Hippocampal formation (tissue), 2 donors: ENCODE results near the gene LRATD1.
"Not testable (repeated sequence)": the region's sequence is repeated elsewhere in the genome, so short reads cannot be mapped to it uniquely, and the experiment has no call there.

Source experiments
- DNase-seq, 2 donors: peaks; one replicate each; lab custom pipeline; 2025; lab: John Stamatoyannopoulos, UW

The LRATD1 gene

GRCh38 chr2:14632133-14632936, at the start of gene LRATD1:
TSS of gene LRATD1 (plus strand) at chr2:14632717. CDS start at chr2:14633980, 1,263 bp downstream.
- DNase-seq, result peak; percentile 59 to 70

GRCh38 chr2:14583059-14583458, 49.5 kb upstream of the LRATD1 start:
- no peak for DNase-seq

- no peak for DNase-seq
Observed at GRCh38 chr2:14583802-14584201, 48.7 kb upstream of the LRATD1 start.

- DNase-seq, result no peak
Observed at GRCh38 chr2:14587119-14587518, 45.4 kb upstream of the LRATD1 start.

- no peak for DNase-seq
Observed at GRCh38 chr2:14601156-14601770, 31.3 kb upstream of the LRATD1 start.

GRCh38 chr2:14602309-14602708, 30.2 kb upstream of the LRATD1 start:
- no peak for DNase-seq

- DNase-seq, result no peak
Observed at GRCh38 chr2:14603676-14604075, 28.8 kb upstream of the LRATD1 start.

- no peak for DNase-seq
Observed at GRCh38 chr2:14608245-14608644, 24.3 kb upstream of the LRATD1 start.

GRCh38 chr2:14614017-14614416, 18.5 kb upstream of the LRATD1 start:
- no peak for DNase-seq

GRCh38 chr2:14615121-14615520, 17.4 kb upstream of the LRATD1 start:
- DNase-seq, result no peak

GRCh38 chr2:14615760-14616159, 16.8 kb upstream of the LRATD1 start:
- DNase-seq, result no peak

- no peak for DNase-seq
Observed at GRCh38 chr2:14616342-14616741, 16.2 kb upstream of the LRATD1 start.

- DNase-seq, result no peak
Observed at GRCh38 chr2:14616950-14617349, 15.6 kb upstream of the LRATD1 start.

- no peak for DNase-seq
Observed at GRCh38 chr2:14619441-14619840, 13.1 kb upstream of the LRATD1 start.

GRCh38 chr2:14621114-14621513, 11.4 kb upstream of the LRATD1 start:
- no peak for DNase-seq

- DNase-seq, result no peak
Observed at GRCh38 chr2:14621906-14622549, 10.5 kb upstream of the LRATD1 start.

- not testable (repeated sequence) for DNase-seq
Observed at GRCh38 chr2:14622550-14622939, 10.0 kb upstream of the LRATD1 start.

- DNase-seq, result no peak
Observed at GRCh38 chr2:14623237-14623636, 9.3 kb upstream of the LRATD1 start.

GRCh38 chr2:14626873-14627272, 5.6 kb upstream of the LRATD1 start:
- DNase-seq, result no peak

GRCh38 chr2:14628901-14629300, 3.6 kb upstream of the LRATD1 start:
- DNase-seq, result no peak

GRCh38 chr2:14631406-14632040, 994 bp upstream of the LRATD1 start:
- no peak for DNase-seq

GRCh38 chr2:14633061-14633460, 544 bp downstream of the LRATD1 start:
- DNase-seq, result no peak
